GM12878 (cell line): Measurements from ENCODE around the gene HTR1A. TPM values are rescaled to one million over a fixed set of nuclear protein-coding genes. Genes with fewer than 3 reads are reported as not detected.

Experiments used
- ATAC-seq: fragments of 200-7000 bp; cut with Tn5 transposase; 3 replicates; pipeline ENCODE4 v1.9.1; 2020; ENCODE audit warnings: mild to moderate bottlenecking, moderate library complexity
- BruUV-seq: library from RNA; stranded (reverse); fragments of 400-500 nt; replicated peaks from 2 replicates; lab custom pipeline; 2021; lab: Mats Ljungman, UMichigan
- CTCF ChIA-PET: fragments of 300-600 bp; sonication (Branson Sonifier 250); formaldehyde crosslinking; extraction: SDS; loops from one replicate; lab custom pipeline; 2021; ENCODE audit warnings: inconsistent platforms; lab: Yijun Ruan, JAX
- POLR2A ChIA-PET: fragments of 350-600 bp; formaldehyde crosslinking; extraction: SDS; loops from one replicate; lab custom pipeline; 2021; ENCODE audit warnings: inconsistent platforms; lab: Charles Lee
- RAD21 ChIA-PET: fragments of 300-600 bp; sonication (Branson Sonifier 250); formaldehyde crosslinking; loops from one replicate; lab custom pipeline; 2023; ENCODE audit warnings: antibody characterized with exemption; ENCODE audit not compliant: unreplicated experiment; lab: Charles Lee
- SMC1A ChIA-PET: fragments of 300-600 bp; sonication (Branson Sonifier 250); formaldehyde crosslinking; loops from one replicate; lab custom pipeline; 2023; ENCODE audit not compliant: unreplicated experiment, uncharacterized antibody; lab: Charles Lee
- DNase-seq: peaks from one replicate; pipeline ENCODE4 v3.0.0-alpha.2; 2011; ENCODE audit warnings: low read depth, low spot score
- FAIRE-seq: peaks from 3 replicates; lab custom pipeline; 2011; peaks lifted over from hg19 to GRCh38; lab: Jason Lieb, UNC
- H2AFZ ChIP-seq: 2 replicates; pipeline ENCODE4 v1.6.0; 2011; ENCODE audit warnings: low read depth, low read length, control low read depth; ENCODE audit not compliant: control insufficient read depth
- H3K27ac ChIP-seq: 2 replicates; pipeline ENCODE4 v1.5.1; 2011; ENCODE audit warnings: control low read depth; ENCODE audit not compliant: control insufficient read depth, insufficient read depth
- H3K27me3 ChIP-seq, 2 experiments: replicated peaks in 1 of 2; 2 replicates each; pipeline versions ENCODE4 v1.6.0 to v1.6.1; 2011; ENCODE audit warnings: low read length in 1 of 2; ENCODE audit not compliant: control insufficient read depth in 2 of 2, insufficient read depth in 2 of 2
- H3K36me3 ChIP-seq, 2 experiments: 2 replicates each; pipeline ENCODE4 v1.5.1; 2011; ENCODE audit warnings: low read length in 1 of 2; ENCODE audit not compliant: control insufficient read depth in 2 of 2, insufficient read depth in 2 of 2
- H3K4me1 ChIP-seq: 2 replicates; pipeline ENCODE4 v1.6.1; 2011; ENCODE audit warnings: mild to moderate bottlenecking, low read length, moderate library complexity, mixed read lengths; ENCODE audit not compliant: control insufficient read depth, insufficient read depth
- H3K4me2 ChIP-seq: 2 replicates; pipeline ENCODE4 v1.6.0; 2011; ENCODE audit warnings: control low read depth; ENCODE audit not compliant: control insufficient read depth, insufficient read depth
- H3K4me3 ChIP-seq: fragments of 200-600 bp; sonication (generic); 2 replicates; pipeline ENCODE4 v1.5.1; 2016
- H3K79me2 ChIP-seq: 2 replicates; pipeline ENCODE4 v1.6.0; 2011; ENCODE audit warnings: low read length; ENCODE audit not compliant: control insufficient read depth, insufficient read depth
- H3K9ac ChIP-seq: 2 replicates; pipeline ENCODE4 v1.8.0; 2011; ENCODE audit warnings: low read length, control low read depth, mixed read lengths; ENCODE audit not compliant: control insufficient read depth, insufficient read depth
- H3K9me3 ChIP-seq: replicated peaks from 3 replicates; pipeline ENCODE4 v1.5.1; 2011; ENCODE audit warnings: mild to moderate bottlenecking, low read length; ENCODE audit not compliant: control insufficient read depth, insufficient read depth
- H4K20me1 ChIP-seq: 2 replicates; pipeline ENCODE4 v1.6.0; 2011; ENCODE audit not compliant: control insufficient read depth, insufficient read depth
- HDGF ChIP-seq: fragments of 450-650 bp; IDR thresholded peaks from 2 replicates; pipeline ENCODE4 v1.6.1; 2016; ENCODE audit warnings: antibody characterized with exemption
- RELA ChIP-seq: fragments of 450-650 bp; IDR thresholded peaks from 2 replicates; pipeline ENCODE4 v1.8.0; 2014; ENCODE audit warnings: borderline replicate concordance; ENCODE audit not compliant: partially characterized antibody
- STAT3 ChIP-seq: IDR thresholded peaks from 2 replicates; pipeline ENCODE4 v1.6.1; 2011; ENCODE audit warnings: low read depth, low read length, improper control_type of control experiment
- TCF3 ChIP-seq: IDR thresholded peaks from 2 replicates; pipeline ENCODE4 v1.6.1; 2012; ENCODE audit warnings: low read depth, mild to moderate bottlenecking, low read length, borderline replicate concordance; ENCODE audit not compliant: insufficient read depth
- ZNF274 ChIP-seq: IDR thresholded peaks from one replicate; pipeline ENCODE4 v1.8.0; 2011; ENCODE audit not compliant: insufficient read length, insufficient read depth
- ZNF622 ChIP-seq: fragments of 450-650 bp; IDR thresholded peaks from 2 replicates; pipeline ENCODE4 v1.6.1; 2017; ENCODE audit warnings: mild to moderate bottlenecking, inconsistent platforms
- in situ Hi-C: fragments of 300-500 bp; cut with MboI; formaldehyde crosslinking; loops from 9 replicates; pipeline ENCODE4 v1.14.3; 2018; ENCODE audit warnings: mixed read lengths
- intact Hi-C: fragments of 100-400 bp; cut with micrococcal nuclease; formaldehyde crosslinking; loops from one replicate; pipeline ENCODE4 v1.14.2; 2022; ENCODE audit not compliant: unreplicated experiment
- polyA plus RNA-seq, 11 experiments: library from polyadenylated mRNA; depleted of rRNA in 4 of 11; unstranded in 6 of 11; stranded (reverse) in 5 of 11; fragments of >200 nt; fragmentation: Nextera tagmentation in 4 of 11; fragmentation: Illumina TruSeq in 1 of 11; extraction: Ambion mirVana in 4 of 11; extraction: Trizol in 1 of 11; gene quantifications; 1 replicate in 1 of 11; 2 replicates in 10 of 11; pipeline versions ENCODE4 v1.2.1 to v1.2.3, GENCODE V29; 2011 to 2016; ENCODE audit warnings: inconsistent platforms in 2 of 11, missing spikeins in 2 of 11, low read depth in 1 of 11
- total RNA-seq, 4 experiments: library from RNA; depleted of rRNA in 3 of 4; stranded (reverse); fragments of >200 nt in 3 of 4; fragmentation: Illumina TruSeq in 1 of 4; extraction: Trizol in 1 of 4; gene quantifications; 2 replicates each; pipeline versions ENCODE4 v1.2.1 to v1.2.3, GENCODE V29; 2013 to 2021
- TF ChIP-seq, protein P1 (sequence below): fragments of 450-650 bp; IDR thresholded peaks from 2 replicates; pipeline ENCODE4 v1.6.1; 2018; ENCODE audit warnings: borderline replicate concordance, mild to moderate bottlenecking; ENCODE audit not compliant: partially characterized antibody
- TF ChIP-seq, protein P2 (sequence below): IDR thresholded peaks from 2 replicates; pipeline ENCODE4 v1.6.1; 2012; ENCODE audit warnings: low read depth, low read length, improper control_type of control experiment

HTR1A gene
- total and polyA plus RNA-seq, 10 of the 15 experiments (the other 5 are each of a cell fraction or from before 2014, with no cell fraction given) = not detected

DNA sequence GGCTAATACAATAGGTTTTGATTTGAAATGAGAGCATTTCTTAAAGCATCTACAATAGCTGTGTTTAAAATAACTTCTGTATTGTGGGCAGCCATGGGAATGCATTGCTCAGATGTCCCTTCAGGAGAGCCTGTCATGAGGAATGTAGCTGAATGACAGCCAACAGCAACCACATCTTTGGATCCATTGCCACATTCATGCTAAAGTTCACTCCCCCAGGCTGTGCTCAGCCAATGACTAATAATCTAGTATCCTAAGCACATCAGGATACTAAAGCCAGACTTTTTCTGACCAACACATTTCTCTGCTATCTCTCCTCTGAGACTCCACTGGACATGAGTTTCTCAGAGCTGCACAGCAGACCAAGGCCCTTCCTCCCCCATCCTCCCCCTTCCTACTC is 45.5 kb downstream of the HTR1A start:
- ChIA-PET POLR2A (no interaction called here), RAD21 (no interaction called here), CTCF (interaction anchor here (1.1 kb wide), 1 partner anchor 11 kb away, joined by 4 read pairs; no protein-coding TSS in a partner anchor), SMC1A (no interaction called here)
- Histone ChIP-seq H3K79me2 (no peaks in the 10 kb centered on the region), H3K27me3 (no peaks in the 10 kb centered on the region), H3K4me3 (no peak overlapping the region), H2AFZ (no peak overlapping the region), H3K9ac (no peak overlapping the region), H4K20me1 (no peaks in the 10 kb centered on the region; the same call in 1 of the 2 replicates), H3K27ac (no peak overlapping the region), H3K36me3 (no peaks in the 10 kb centered on the region), H3K4me1 (no peaks in the 10 kb centered on the region), H3K4me2 (no peak overlapping the region), H3K9me3 (no peaks in the 10 kb centered on the region)
- in situ Hi-C loops (no loop called here), intact Hi-C loops (no loop called here)
- TF ChIP-seq ZNF274 (no peak), HDGF (no peak), TCF3 (no peak), STAT3 (no peak), ZNF622 (no peak), RELA (no peak)
- TF ChIP-seq, protein P1, sequence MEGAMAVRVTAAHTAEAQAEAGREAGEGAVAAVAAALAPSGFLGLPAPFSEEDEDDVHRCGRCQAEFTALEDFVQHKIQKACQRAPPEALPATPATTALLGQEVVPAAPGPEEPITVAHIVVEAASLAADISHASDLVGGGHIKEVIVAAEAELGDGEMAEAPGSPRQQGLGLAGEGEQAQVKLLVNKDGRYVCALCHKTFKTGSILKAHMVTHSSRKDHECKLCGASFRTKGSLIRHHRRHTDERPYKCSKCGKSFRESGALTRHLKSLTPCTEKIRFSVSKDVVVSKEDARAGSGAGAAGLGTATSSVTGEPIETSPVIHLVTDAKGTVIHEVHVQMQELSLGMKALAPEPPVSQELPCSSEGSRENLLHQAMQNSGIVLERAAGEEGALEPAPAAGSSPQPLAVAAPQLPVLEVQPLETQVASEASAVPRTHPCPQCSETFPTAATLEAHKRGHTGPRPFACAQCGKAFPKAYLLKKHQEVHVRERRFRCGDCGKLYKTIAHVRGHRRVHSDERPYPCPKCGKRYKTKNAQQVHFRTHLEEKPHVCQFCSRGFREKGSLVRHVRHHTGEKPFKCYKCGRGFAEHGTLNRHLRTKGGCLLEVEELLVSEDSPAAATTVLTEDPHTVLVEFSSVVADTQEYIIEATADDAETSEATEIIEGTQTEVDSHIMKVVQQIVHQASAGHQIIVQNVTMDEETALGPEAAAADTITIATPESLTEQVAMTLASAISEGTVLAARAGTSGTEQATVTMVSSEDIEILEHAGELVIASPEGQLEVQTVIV = no peak
- TF ChIP-seq, protein P2, sequence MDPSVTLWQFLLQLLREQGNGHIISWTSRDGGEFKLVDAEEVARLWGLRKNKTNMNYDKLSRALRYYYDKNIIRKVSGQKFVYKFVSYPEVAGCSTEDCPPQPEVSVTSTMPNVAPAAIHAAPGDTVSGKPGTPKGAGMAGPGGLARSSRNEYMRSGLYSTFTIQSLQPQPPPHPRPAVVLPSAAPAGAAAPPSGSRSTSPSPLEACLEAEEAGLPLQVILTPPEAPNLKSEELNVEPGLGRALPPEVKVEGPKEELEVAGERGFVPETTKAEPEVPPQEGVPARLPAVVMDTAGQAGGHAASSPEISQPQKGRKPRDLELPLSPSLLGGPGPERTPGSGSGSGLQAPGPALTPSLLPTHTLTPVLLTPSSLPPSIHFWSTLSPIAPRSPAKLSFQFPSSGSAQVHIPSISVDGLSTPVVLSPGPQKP = no peak
- BruUV-seq = no TSS peak
- DNase-seq (no peak), FAIRE-seq (no peak), ATAC-seq (no peak)
